NCI-H2196 treated with DMSO at 0.1 percent for 48 hours (cell line): ENCODE measurements around the gene ACAD8.
"Not testable (repeated sequence)": the region's sequence is repeated elsewhere in the genome, so short reads cannot be mapped to it uniquely, and the experiment has no call there.

Source experiments
- DNase-seq: peaks from one replicate; lab custom pipeline; 2025; ENCODE audit not compliant: unreplicated experiment; lab: John Stamatoyannopoulos, UW

ACAD8 gene

DNA sequence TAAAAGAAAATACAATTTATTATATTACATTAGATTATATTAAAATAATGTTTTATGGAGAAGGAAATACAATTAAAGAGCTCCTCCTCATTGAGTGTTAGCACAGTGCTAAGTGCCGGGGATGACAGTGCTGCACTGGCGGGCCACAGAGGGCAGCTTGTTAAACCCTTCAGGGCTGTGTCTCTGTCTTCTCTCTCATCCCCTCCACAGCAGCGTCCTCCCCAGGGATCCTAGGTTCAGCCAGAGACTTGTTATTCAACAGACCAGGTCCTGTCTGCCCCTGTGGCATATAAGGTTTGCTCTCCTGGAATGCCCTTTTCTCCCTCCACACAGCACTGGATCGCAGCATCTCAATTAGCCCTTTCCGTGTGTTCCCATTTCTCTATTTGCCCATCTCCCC is 14.4 kb upstream of the ACAD8 start:
- DNase-seq = no peak

DNA sequence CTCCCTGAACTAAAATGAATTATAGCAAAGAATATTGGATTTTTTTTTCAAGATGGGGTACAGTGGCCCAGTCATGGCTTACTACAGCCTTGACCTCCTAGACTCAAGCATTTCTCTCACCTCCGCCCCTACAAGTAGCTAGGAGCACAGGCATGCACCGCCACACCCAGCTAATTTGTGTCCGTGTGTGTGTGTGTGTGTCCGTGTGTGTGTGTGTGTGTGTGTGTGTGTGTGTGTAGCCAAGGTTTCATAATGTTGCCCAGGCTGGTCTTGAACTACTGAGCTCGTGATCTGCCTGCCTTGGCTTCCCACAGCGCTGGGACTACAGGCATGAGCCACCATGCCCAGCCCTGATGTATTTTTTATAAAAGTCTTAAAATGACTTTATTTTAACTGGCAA is 12.8 kb upstream of the ACAD8 start:
- no peak for DNase-seq

DNA sequence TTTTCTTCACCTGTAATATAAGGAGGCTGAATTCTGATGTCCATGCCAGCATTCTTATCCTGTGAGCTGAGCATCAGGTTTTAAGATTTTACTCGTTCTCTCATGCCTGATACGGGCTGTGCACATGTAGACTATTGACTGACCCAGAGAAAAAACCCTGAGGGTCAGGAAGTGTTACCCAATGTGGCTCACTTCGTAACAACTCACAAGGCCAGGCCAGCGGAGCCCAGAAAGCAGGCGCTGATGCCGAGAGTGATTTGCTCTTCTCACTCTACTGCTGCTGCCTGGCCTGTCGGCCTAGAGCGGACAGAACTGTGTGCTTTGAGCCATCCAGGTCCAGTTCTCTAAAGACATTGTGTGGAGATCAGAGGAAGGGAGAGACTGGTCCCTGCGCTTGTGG is 11.0 kb upstream of the ACAD8 start:
- DNase-seq = no peak

DNA sequence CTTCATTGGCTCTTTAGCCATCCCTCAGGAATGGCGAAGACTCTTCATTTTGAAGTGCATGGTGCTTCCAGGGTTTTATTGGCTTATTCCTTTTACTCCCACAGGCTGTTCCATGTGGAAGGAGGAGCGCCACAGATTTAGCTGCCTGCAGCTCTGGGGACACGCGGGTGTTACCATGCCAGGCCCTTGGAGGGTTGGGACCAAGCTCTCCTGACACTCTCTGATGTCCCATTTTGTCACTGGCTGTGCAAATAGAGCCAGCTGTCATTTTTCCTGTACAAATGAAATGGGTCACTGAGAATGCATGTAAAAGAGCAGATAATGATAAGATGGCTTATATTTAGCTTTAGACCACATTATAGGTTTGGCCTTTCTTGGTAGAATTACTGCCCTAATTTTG is 9.5 kb upstream of the ACAD8 start:
- DNase-seq = no peak

DNA sequence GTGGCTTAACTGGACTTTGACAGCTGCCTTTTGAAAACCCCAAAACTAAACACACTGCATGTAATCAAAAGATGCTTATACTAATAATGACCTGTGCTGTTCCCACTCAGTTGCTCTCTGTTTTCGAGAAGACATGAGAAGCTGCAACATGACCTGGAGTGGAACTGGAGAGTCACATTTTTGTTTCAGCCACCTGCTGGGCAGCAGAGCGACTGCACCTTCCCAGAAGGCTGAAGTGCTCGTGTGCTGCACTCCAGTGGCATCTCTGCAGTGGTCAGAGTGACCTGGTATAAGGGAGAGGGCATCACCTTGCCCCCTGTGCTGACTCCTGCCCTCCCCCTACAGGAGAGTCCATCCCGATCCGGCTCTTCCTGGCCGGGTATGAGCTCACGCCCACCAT is 8.8 kb upstream of the ACAD8 start:
- DNase-seq = no peak

DNA sequence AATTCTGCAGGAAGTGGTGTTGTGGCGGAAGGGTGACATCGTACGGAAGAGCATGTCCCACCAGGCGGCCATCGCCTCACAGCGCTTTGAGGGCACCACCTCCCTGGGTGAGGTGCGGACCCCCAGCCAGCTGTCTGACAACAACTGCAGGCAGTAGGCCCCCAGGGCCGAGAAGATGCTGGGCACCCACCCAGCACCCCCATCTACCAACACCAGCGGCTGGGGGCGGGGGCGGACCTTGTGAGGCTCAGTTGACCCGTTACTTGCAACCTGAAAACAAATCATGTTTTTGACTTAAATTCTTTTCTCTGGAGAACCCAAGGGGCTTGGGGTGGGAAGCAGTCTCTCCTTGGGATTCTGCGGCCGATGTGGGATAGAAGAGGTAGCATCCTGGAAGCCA is 7.9 kb upstream of the ACAD8 start:
- no peak for DNase-seq

DNA sequence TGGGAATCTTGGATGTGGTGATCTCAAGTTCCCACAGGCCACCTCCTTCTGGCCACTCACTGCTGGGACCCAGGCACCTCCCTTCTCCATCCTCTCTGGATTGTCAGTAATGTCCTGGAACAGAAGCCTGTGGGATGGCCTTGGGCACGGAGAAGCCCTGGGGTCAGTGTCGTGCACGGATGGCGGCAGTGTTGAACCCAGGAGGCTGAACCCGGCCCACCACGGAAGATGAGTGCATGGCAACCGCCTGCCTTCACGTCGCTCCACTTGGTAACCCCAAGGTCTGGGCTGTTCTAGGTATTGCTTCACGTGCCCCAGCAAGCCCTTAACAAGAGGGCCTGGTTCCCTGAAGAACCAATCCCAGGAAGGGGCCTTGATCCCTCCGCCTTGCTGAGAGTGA is 7.3 kb upstream of the ACAD8 start:
- DNase-seq = no peak

DNA sequence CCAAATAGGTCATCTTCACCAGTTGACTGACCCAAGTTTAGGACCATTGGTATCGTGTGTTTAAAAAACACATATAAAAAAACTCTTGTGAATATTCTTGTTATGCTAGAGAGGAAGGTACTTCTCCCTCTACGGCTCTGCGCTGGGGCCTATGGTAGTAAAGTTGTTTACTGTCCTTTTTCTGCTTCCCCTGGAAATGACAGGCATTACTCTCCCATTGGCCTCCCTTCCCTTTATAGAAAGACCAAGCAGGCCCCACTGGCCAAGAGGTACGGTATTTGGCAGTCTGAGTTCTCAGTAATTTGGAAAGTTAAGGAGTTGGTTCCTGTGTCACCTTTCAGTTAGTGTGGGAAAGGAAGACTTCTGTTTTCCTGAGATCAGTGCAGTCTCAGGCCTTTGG is 6.7 kb upstream of the ACAD8 start:
- no peak for DNase-seq

DNA sequence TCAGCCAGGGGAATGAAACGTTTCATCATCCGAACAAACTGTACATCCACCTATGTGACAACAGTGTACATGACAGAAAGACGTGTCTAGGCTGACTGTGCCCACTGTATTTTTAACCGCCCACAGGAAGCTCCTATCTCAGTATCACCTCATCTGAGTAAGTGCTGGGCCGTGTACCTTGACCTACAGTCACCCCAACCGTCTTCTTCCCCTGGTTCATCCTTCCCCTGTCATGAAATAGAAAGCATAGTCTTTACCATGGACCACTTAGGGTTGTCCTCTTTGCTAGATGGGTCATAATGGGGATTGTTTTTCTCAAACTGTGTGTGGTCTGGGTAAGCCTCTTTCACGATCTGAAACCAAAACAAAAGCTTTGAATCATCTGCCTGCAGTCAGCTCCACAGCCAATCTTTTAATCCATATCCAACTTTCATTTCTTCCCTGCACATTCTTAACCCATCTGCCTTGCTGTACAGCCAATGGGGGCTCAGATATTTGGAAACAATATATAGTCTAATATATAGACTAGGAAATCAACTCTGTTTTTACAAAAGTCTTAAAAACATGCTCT is 4.4 kb upstream of the ACAD8 start:
- no peak for DNase-seq

DNA sequence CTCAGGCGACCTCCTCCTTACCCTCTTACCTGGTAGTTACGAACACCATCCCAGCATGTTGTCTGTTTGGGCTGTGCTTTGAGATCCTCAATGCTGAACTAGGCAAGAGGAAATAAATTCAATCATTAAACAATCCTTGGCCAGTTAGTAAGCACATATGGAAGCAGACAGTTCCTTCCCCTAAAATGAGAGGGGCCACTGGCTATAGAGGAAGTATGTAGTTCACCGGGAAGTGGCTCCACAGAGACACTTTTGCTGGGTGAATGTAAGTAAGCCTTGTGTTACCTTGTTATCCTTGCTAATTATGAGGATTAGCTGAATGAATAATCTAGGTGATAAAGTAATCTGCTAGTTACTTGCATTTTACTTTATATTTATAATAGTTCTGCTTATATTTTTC is 3.1 kb upstream of the ACAD8 start:
- no peak for DNase-seq

DNA sequence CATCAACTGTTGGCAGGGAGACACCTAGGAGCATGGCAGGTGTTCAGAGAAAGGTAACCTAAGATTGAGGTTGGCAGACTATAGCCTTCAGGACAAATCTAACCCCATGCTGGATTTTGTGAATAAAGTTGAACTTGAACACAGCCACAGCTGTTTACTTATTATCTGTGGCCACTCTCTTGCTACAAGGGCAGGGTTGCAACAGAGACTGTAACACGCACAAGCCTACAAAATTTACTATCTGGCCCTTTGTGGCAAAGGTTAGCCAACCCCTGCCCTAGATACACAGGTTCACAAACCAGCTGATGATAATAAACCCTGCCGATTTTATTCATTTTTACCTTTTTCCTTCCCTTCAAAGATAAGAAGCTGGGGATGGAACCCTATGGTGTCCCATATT is 2.7 kb upstream of the ACAD8 start:
- no peak for DNase-seq

DNA sequence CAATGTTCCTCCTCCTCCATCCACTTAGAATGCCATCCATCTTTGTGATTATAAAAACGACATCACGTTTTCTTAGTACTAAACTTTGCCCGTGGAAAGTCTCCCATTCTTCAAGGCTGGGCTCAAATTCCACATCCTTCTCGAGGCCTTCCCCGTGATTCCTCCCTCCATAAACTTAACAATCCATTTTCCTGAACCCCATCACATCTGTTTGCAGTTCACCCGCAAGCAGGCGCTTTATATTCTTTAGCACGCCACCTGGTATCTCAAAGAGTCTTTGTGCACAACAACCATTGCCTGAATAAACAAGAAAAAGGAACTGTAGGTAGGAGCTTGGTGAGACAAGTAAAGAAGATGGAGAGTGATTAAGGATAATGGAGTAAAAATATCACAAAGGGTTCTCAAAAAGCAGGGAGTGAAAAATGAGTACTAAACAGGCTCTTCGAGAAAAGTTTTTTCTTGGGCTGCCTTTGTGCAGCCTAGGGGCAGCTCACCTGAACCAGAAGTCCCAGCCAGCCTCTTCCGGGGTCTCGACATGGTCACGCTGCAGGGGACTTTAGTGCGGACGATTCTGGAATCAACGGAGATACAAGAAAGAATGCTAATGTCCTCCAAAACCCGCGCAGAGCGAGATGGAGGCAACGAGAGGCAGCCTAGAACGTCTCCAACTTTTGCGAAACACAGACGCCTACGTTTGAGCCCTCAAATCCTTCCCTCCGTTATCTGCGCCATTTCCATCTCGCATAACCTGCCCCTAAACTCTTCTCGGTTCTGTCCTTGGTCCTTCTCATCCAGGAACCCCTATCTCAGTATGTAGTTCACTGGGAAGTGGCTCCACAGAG is 801 bp upstream of the ACAD8 start:
- DNase-seq = no peak

DNA sequence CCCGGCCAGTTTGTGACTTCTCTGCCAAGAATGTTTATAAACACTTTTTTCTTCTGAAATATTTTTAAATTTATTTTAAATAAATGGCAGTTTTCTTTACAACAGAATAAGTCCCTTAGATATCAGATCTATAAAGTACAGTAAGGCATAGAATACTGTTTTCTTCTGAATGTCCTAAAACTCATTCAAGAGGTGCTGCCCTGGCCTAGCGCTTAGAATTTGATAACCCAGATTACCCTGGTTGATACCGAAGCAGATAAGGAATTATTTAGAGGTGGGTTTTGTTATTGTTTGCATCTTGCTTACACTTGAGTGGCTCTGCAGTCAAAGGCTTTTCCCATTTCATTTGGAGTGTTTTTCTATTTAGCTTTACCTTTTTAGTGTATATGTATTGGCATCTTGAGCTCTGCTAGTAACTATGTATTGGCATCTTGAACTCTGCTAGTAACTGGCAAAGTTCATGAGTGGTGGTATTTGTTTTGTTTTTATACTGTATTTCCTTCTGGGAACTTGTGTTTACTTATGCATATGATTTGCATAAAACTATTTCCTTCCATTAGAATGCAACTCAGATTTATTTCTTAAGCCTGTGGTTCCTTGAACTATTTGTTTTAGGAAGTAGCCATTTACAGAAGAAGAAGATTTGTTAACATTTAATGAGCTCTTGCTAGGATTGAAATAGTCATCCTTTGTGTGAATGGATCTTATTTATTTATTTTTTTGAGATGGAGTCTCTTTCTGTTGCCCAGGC is 1.2 kb downstream of the ACAD8 start:
- DNase-seq = no peak

DNA sequence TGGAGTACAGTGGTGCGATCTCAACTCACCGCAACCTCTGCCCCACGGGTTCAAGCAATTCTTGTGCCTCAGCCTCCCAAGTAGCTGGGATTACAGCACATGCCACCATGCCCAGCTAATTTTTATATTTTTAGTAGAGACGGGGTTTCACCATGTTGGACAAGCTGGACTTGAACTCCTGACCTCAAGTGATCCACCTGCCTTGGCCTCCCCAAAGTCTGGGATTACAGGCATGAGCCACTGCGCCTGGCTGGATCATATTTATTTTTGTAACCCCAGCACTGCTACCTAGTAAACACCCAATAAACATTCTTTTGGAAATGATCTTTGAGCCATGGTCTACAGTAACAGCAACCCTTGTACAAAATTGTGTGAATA is 1.8 kb downstream of the ACAD8 start:
- not testable (repeated sequence) for DNase-seq

DNA sequence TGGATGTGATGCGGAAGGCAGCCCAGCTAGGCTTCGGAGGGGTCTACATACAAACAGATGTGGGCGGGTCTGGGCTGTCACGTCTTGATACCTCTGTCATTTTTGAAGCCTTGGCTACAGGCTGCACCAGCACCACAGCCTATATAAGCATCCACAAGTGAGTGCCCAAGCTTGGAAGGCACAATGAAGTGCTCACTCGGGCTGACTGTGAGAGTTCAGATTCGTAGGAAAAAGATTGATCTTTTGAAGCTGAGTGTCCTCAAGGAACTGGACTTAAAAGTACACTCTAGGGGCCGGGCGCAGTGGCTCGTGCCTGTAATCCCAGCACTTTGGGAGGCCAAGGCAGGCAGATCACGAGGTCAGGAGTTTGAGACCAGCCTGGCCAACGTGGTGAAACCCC is 3.7 kb downstream of the ACAD8 start:
- DNase-seq = no peak

DNA sequence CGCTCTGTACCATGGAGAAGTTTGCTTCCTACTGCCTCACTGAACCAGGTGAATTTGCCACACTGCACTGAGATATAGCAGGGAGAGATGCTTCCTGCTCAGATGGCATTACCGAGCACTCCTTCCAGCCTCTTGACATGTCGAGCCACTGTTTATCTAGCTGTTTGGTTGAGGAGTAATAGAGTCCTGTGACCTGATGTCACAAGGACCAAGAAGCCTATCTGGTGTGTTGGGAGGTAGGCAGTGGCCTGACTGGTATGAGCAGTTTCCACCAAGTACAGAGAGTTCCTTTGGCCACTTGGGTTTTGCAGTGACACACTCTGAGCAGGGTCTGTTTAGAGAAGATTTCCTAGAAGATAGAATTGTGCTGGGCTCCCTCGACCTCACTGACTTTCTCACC is 5.2 kb downstream of the ACAD8 start:
- DNase-seq = no peak

DNA sequence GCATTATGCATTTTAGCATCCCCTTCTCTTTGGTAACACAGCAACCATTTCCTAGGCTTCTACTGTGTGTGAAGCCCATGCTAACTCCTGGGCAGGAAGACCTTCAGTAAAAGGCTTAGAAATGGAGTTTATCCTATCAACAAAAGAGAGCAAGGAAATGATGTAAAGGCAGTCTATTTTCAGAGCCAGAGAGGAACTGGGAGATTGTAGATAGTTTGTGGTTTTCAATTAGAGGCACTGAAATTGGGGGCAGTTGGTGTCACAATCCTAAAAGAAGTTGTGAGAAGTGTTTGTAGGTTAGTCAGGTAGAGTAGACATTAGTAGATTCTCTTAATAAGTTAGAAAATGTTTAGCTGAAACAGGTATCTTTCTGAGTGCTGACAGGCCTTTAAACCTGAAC is 7.1 kb downstream of the ACAD8 start:
- DNase-seq = no peak

DNA sequence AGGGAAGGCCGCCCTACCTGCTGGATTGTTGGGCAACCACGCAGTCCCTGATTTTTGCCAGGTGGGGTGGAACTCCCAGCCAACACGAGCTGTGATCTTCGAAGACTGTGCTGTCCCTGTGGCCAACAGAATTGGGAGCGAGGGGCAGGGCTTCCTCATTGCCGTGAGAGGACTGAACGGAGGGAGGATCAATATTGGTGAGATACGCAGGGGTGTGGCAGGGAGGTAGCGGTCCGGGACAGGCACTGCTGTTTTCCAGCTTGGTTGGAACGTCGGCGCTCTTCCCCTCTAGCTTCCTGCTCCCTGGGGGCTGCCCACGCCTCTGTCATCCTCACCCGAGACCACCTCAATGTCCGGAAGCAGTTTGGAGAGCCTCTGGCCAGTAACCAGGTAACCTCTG is 7.6 kb downstream of the ACAD8 start:
- no peak for DNase-seq

DNA sequence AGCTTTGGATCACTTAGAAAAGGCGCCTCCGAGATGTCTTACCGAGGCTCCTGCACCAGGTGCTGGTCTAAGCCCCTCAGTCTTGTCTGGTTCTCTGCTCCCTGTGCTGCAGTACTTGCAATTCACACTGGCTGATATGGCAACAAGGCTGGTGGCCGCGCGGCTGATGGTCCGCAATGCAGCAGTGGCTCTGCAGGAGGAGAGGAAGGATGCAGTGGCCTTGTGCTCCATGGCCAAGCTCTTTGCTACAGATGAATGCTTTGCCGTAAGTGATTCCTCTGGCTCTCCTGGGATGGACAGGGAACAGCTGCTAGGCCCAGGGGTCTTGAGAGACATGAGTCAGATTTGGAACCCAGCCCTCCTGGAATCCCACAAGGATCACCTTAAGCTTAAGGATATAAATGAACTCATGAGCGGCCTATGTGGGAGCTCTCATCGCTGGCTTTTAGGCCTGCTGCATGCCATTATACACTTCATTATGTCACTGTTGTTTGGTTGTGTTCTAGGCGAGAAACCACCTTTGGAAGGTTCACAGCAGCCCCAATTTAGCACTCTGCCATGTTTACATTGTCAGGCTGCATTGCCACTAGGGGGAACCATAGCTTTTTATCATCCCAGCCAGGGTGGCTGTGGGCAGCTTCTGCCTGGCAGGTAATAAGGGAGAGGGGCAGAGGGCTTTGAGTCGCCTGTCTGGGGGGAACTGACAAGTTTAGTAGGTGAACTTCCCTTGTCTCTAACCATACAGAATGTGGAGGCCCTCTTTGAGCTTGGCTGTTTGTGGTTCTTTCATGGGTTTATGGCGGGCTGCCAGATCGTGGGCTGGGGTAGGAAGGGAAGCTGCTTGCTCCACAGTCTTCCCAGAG is 8.5 kb downstream of the ACAD8 start:
- DNase-seq = peak; percentile 14

DNA sequence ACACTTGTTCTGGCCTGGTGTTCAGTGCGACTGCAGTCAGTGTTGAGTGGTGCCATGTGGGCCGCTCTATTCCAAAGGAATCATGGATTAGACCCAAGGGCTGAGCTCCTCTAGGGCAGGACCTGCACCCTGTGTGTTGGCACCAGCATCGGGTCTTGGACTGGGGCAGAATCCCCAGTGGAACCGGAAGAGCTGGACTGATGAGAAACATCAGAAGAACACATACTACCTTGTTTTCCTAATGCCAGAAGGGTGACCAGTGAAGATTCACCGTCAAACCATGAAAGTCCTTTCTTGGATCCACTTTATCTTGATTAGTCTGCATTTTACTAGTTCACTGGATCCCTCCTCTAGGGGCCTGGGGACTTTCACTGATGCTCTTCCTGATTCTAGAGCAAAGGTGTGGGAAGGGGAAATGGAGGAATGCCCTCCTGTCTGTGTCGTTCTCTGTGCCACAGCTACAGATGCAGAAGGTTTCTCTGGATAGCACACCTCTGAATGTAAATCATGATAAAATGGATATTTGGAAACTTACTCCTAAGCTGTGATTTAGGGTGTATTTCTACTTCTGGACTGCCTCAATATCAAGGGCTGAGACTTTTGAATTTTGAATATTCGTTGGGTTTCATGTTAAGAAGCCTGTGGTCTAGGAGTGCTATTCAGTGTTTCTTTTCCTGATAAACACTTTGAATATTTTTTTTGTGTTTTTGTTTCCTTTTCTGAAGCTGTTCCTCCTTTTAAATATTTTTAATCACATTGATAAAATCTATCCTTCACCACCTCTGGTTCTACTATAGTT is 11.8 kb downstream of the ACAD8 start:
- no peak for DNase-seq

DNA sequence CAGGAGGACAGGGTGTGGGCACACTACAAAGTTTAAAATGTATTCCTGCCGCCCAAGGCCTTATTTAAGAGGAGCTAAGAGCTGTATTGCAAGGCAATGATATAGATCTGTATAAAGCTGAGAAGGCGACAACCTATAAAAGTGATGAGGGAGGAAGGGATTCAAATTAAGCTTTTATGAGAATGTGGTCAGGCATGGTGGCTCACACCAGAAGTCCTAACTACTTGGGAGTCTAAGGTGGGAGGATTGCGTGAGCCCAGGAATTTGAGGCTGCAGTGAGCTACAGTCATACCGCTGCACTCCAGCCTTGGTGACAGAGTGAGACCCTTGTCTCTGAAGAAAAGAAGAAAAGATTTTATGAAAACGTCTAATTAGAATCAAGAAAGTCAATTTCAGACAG is 13.1 kb downstream of the ACAD8 start:
- no peak for DNase-seq
